Omental fat pad (tissue), 4 donors: ENCODE measurements around the gene SOX6. TPM values are rescaled to one million over a fixed set of nuclear protein-coding genes. Genes with fewer than 3 reads are reported as not detected.

Source experiments
- ATAC-seq: fragments of 150-250 bp; one replicate; pipeline ENCODE4 v1.9.1; 2016; ENCODE audit warnings: mild to moderate bottlenecking, moderate library complexity; ENCODE audit not compliant: low FRiP score
- DNase-seq: peaks from one replicate; pipeline ENCODE4 v3.0.0-alpha.2; 2019; ENCODE audit warnings: low spot score
- CTCF ChIP-seq, 3 donors: fragments of 450-650 bp; IDR thresholded peaks; one replicate each; pipeline ENCODE4 v1.5.1; 2016 to 2017; ENCODE audit warnings: antibody characterized with exemption in 3 of 3, mild to moderate bottlenecking in 3 of 3, moderate library complexity in 2 of 3
- total RNA-seq, 4 donors: library from RNA; depleted of rRNA; stranded (reverse); fragments of >200 nt; gene quantifications; one replicate each; pipeline ENCODE4 v1.1.0, GENCODE V29; 2016

Gene SOX6
- total RNA-seq, 4 donors from 2014 or later: 2.0 to 41.0 (median 8.9) TPM

- no peak for DNase-seq
- TF ChIP-seq CTCF (IDR thresholded peaks at IDR 0.05): no peak
- ATAC-seq: no peak
Observed at GRCh38 chr11:16322190-16322589, 34.2 kb downstream of the SOX6 start.

DNA sequence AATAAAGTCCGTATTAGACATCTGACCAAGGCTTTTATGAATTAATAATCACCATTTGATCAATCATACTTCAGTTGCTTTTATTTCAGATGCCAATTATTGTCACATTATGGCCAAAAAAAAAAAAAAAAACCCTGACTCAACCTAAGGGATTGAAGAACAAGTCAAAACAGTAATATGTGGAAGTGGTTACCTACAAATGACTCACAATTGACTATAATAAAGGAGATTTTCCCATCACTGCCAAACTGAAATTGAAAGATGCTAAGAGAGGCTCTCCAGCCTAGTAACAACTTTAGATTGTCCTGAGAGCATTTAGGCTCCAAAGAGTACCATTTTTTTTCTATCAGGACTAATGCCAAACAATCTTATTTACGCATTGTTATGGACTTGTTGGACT, 35.2 kb downstream of the SOX6 start:
- TF ChIP-seq CTCF (IDR thresholded peaks at IDR 0.05): no peak
- ATAC-seq: no peak

DNA sequence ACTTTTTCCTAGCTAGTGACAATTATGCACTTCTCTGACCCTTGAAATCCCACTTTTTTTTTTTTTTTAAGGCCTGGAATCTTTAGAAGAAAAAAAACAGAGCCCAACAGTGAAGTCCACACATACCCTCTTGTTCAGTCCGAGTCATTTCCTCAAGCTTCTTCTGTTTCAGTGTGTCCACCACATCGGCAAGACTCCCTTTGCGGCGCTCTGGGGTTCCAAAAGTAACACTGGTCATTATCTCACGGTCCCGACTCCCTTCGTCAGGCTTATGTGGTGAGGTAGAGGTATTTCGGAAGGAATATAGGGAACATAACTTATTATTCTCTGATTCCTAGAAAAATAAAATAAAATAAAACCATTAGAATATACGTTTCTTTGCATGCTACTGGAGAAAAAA, 38.0 kb downstream of the SOX6 start:
- DNase-seq (no peak), ATAC-seq (no peak)
- TF ChIP-seq CTCF (IDR thresholded peaks at IDR 0.05): no peak

More for the DNA sequence above, 35.2 kb downstream of the SOX6 start:
- DNase-seq: no peak

GRCh38 chr11:16317712-16318111, 38.6 kb downstream of the SOX6 start:
- no peak for DNase-seq
- no peak for ATAC-seq
- no peak for TF ChIP-seq CTCF (IDR thresholded peaks at IDR 0.05)

DNA sequence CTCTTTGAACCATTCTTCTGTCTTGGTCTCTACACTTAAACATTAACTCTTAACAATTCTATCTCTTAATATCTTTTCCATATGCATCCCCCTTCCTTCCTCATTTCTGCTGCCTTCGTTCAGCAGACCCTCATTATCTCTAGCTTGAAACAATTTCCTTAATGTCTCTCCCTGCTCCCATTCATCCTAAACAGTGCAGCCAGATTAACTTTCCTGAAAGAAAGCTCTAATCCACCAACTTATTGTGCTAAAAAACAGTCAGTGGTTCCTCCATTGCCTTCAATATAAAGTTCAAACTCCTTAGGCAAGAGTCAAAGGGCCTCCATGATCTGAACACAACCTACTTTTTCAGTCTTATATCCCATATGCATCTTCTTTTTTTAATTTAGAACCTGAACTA, 42.5 kb downstream of the SOX6 start:
- DNase-seq (no peak), ATAC-seq (no peak)
- TF ChIP-seq CTCF (IDR thresholded peaks at IDR 0.05): no peak

DNA sequence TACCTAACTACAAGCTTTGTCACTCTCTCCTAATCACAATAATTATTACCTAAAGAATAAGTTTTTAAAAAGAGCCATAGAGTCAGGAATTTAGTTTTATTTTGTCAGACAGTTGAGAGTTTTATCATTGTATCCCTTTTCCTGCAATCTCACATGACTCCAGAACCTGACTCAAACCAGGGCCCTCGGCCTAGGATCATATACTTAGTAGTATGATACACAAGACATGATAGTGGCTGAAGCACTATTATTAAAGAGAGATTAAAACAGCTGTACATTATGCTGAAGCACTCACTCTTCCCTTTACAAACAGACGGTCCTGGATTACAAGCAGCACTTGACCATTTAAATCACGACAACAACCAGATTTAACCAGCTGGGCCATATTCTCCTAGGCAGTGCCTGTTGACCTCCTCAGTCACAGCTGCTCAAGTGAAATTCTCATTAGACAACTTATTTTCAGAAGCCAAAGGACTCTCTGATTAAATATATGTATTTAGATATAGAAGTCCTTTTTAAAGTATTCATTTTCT, 44.0 kb downstream of the SOX6 start:
- TF ChIP-seq CTCF (IDR thresholded peaks at IDR 0.05): no peak
- ATAC-seq (no peak), DNase-seq (no peak)

DNA sequence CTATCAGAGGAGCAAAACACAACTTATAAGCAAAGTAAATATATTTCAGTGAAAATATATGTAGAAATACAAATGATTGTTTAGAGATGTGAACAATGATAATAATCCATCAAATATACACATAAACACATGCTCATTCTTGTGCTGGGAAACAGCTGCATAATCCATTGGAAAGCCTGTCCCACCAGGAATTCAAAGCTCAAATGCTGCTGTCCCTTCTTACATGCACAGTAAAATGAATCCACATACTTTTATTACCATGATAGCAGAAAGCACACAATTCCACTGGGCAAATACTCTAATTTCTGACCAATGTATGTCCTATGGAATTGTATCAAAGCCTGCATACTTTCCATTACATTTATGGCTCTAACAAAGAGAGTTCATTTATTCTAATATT, 44.5 kb downstream of the SOX6 start:
- ATAC-seq (no peak), DNase-seq (no peak)
- TF ChIP-seq CTCF (IDR thresholded peaks at IDR 0.05): no peak
